HG03039 (cell line): ENCODE results near the gene HDAC3.

Source experiments
- ATAC-seq: cut with Tn5 transposase; IDR thresholded peaks from one replicate; pipeline ENCODE4 v1.9.1; 2021; ENCODE audit warnings: mild to moderate bottlenecking, moderate library complexity; ENCODE audit not compliant: unreplicated experiment

The HDAC3 gene

DNA sequence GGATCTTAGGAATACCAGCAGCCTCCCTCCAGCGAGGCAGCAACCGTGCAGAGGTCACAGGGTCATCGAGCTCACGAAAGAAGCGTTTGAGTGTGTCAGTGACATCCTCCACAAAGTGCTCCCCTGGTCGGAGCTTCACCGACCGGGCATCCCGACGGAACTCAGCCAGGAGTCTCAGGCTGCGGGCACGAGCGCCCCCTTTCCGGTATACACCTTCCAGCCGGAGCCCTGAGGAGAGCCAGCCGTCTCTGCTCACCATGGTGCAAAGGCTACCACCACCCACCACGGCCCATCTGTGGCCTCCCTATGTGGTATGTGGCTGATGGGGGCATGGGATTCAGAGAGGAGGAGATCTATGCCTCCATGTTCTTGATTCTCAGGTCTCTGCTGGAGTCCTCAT lies 25.4 kb upstream of the HDAC3 start:
- no peak for ATAC-seq

DNA sequence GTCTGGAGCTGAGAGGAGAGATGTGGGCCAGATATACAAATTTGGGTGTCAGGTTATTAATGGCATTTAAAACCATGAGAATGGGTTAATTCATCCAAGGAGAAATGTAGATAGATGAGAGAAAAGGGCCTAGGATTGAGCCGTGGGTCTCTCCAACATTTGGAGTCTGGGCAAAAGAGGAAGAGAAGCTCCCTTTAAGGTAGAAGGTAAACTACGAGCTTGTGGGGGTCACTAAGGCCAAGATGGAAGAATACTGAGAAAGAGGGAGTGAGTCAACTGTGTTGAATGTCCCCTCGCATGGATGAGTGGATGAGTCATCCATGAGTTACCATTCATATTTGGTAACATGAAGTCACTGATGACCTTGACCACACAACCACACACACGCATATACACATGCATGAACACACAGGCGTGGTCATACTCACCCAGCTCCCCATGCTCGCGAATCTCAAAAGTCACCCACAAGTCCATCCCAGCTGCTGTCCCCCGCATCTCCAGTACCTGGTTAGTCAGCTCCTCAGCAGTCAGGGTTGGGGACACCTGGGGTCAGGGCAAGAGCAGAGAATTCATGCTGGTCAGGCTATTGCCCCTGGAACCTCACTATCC lies 21.4 kb upstream of the HDAC3 start:
- ATAC-seq = peak; percentile 41

DNA sequence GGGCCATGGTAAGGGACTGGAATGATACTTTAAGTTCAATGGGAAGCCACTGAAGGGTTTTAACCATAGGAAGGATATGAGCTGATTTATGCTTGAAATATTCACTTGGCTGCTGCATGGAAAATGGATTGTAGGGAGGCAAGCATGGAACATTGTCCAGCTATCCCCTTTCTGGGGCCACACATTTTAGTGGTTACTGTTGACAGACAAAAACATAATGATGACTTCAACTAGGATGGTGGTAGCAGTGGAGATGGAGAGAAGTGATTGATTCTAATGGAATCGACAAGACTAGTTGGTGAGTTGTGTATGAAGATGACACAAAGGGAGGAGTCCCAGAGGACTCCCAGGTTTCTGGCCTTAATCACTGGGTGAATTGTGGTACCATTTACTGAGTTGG lies 20.8 kb upstream of the HDAC3 start:
- ATAC-seq = no peak

DNA sequence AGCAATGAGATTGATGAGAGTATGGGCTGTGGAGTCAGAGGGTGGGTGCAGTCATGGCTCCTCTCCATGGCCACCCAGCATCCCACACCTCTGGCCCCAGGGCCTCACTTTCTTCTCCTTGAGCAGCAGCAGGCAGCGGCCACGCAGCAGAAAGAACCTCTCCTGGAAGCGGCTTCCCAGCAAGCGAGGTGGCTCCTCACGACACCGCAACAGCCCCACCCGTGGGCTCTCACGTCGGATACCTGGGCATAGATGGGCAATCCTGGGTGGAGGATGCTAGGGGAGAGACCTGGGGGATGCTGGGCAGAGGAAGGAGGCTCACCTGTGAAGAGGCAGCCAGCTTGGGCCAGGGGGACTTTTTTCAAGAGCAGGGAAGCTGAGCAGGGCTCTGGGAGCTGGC lies 19.7 kb upstream of the HDAC3 start:
- ATAC-seq = no peak

DNA sequence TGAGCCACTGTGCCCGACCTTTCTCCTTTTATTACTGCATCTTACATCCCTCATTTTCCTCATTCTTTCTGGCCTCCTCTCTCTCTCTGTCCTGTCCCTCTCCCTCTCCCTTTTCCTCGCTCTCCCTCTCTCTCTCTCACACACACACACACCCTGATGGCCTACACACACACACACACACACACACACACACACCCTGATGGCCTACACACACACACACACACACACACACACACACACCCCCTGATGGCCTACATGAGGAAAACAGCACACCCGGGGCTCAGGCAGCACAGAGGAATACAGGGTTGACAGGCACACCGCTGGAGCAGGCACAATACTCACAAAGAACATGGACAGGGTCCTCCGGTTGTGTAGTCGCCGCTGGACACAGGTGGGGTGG lies 18.4 kb upstream of the HDAC3 start:
- no peak for ATAC-seq

DNA sequence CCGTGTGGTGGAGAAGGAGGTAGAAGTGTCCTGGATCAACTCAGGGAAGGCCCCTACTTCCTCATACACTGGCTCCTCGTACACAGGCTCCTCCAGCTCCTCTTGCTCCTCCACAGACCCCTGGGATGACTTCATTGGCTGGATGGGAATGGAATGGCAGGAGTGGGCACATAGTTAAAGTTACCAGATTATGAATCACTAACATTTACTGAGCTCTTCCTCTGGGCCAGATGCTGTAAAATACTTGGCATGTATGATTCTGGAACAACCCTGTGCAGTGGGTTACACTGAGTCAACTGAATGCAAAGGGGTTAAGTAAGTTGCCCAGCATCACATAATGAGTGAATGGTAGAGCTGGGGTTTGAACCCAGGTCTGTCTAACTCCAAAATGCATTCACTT lies 17.6 kb upstream of the HDAC3 start:
- ATAC-seq = no peak

DNA sequence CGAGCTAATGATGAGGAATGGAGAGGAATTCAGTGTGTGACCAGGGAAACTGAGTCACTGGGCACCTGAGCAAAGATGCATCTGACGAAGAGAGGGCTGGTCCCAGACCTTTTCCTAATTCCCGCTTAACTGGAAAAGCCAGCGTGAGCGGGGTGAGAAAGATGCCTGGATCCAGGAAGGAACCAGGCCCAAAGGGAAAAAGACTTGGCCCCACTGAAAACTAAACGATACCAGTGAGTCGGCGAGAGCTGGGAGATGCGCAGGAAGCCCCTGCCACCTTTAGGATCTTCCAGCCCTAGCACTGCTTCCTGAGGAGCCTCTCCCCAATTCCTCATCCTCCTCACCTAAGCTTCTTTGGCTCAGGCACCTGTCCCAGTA lies 15.1 kb upstream of the HDAC3 start:
- no peak for ATAC-seq

DNA sequence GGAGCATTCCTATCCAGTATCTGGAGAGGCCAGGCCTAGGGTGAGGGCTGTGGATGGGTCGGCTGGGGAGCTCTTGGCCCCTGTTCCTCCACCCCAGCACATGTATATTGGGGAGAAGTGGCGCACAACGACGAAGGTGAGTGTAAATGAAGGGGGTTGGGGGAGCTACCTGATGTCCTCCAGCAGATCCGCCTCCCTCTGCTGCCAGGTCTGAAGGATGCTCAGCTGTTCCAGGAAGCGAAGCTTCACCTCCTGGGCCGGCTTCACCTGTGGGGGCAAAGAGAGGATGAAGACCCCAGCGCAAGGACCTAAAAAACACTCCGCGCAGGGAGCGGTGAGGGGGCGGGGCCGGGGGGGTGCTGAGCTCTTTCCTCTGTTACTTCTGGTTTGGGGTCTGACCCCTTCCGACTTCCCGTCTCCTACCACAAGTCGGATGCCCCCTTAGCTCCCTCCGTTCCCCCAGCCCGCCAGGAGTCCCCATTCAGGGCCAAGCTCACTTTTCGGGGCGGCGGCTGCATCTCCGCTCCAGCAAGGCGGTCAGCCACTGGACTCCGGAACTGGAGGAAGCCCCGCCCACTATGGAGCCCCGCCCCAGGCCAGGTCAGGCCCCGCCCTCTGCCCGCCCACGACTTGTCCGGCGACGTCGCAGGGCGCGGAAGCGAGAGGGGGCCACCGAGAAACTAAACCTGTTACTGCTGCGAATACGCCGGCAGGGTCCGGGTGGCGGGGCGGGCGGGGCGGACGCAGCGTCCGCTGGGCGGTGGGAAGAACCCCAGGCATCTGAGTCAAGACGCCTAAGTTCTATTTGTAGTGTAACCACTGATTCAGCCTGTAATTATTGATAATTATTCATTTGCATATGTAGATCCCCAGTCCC lies 14.4 kb upstream of the HDAC3 start, which contains the start of gene FCHSD1:
FCHSD1 (minus strand) TSS at position 568 of the 877 bp plus-strand sequence; CDS start at position 518, 50 bp downstream.
- peak; percentile 88 for ATAC-seq

DNA sequence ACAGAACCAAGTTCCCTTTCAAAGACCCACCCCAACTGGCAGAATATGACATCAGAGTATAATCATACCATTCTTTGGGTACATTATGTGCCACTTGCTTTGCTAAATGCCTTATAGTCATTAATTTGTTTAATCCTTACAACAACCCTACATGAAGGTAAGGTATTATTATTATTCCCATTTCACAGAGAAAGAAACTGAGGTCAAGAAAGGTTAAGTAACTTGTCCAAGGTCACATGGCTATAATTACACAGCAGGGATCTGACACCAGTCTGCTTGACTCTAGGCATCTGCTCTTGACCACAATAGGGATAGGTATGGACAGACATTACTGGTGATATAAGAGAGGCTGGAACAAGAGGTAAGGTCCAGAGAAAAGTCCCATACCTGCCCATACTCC lies 13.3 kb upstream of the HDAC3 start:
- no peak for ATAC-seq

DNA sequence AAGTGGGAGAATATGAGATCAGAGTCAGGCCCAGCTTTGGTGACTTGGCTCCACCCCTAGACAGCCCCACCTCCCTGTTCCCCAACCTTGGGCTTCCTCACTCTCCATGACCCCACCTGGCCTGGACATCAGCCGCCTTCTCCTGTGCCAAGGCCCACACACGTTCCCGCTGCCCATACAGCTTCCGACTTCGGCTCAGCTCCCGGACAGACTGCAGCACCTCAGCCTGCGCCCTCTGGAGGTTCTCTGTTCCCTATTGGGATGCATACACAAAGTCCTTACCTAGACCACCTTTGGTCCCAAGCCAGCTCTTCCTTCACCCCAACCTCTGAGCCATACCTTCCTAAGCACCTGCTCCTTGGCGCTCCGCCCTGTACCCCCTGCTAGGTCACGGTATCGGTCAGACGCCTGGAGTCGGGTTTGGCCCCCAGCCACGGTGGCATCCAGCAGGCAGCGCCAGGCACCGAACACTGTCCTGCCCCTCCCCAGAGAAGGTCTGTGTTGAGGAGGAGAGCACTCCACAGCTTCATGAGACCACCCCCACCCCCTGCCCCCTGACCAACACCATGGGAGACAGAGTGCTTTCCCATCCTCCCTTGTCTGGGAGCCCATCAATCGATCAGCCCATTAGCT lies 12.5 kb upstream of the HDAC3 start:
- no peak for ATAC-seq

DNA sequence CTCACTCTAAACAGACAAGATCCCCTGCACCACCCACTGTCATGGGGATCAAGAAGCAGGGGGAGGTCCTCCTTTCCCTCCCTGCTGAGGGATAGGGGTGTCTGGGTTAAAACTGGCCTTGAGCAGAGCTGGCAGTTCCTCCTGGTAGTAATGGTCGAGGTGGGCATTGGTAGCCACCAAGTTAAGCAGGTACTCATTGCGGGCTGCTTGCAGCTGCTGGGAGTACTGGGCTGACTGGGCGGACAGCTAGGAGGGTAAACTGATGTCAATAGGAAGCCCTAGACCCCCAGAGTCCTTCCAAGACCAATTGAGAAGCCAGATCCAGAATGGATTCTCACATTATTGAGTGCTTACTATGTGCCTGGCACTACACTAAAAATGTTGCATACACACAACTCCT lies 11.2 kb upstream of the HDAC3 start:
- no peak for ATAC-seq

DNA sequence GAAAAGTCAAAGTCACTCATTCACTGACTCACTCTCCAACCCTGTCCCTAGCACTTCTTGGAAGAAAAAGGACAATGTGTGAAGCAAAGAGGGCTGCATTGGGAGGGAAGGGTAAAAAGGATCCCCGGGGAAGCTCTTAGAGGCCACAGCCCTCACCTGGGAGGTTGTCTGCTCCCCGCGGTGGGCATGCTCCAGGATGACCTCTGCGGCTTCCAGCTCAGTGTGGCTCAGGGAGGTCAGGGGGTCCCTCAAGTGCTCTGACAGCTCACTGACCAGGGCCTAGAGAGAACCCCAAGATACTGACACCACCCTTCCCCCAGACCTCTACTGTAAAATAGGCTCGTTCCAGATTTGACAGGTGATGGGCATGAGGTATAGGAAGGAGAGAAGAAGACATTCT lies 10.6 kb upstream of the HDAC3 start:
- ATAC-seq = no peak

DNA sequence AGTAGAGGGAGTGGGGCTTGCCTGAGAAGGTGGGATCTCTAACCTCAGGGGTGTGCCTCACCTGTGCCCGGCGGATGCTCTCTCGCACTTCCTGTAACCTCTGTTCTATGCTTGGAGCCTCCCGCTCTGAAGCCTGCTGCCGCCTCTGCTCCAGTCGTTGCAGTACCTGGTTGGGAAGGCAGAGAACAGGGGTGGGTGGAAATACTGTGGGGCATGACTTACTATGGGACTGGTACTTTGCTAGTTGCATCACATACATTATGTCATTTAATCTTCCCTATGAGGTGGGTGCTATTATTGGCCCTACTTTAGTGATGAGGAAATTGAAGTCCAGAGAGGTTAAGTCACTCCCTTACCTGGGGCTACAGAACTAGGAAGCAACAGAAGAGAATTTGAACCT lies 9.4 kb upstream of the HDAC3 start:
- no peak for ATAC-seq

DNA sequence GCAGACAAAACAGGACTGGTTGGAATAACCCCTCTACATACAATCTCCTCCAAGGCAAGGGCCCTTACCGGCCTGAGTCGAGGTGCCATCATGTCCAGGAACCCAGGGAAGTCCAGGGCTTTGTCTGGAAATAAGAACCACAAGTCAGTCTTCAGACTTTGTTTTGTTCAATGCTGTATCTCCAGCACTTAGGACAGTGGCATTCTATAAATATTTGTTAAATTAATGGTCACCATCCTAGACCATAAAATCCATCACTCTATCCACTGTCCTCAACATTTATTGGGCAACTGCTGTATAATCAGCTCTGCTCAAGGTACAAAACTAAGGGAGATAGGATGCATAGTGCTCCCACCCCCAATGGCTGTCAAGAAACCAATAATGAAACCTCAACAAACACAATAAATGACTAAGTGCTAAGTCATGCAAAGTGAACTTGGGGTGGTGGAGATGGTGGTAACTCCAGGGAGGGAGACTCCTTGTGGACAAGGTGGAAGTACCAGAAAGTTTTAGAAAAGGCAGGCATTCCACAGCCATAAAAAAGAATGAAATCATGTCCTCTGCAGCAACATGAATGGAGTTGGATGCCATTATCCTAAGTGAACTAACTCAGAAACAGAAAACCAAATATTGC lies 5.1 kb upstream of the HDAC3 start:
- peak; percentile 47 for ATAC-seq

DNA sequence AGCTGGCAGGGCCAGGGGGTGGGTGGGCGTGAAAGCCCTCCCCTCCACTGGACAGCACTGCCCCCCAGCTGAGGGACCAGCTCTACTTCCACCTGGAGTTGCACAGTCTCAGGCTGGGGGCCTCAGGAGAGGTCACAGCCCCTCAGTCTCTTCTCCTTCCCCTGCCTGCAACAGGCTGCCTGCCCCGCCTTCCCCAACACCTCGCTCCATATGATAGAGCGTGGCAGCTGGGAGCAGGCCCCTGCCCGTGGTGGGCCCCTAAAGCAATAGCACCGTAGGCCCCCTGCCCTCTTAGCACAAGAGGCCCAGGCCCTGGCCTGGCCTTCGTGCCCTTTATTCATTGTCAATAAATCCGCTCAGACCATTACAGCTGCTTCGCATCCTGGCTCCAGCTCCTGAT lies 4.0 kb upstream of the HDAC3 start:
- ATAC-seq = no peak

DNA sequence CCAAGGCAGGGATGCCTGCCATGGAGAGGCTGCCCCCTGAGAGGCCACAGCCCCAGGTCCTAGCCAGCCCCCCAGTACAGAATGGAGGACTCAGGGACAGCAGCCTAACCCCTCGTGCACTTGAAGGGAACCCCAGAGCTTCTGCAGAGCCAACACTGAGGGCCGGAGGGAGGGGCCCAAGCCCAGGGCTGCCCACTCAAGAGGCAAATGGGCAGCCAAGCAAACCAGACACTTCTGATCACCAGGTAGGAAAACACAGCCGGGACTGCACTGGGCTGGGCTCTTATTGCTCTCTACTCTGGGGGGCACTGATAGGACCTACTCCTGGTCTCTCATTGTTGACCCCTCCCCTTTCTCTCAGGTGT lies 3.4 kb upstream of the HDAC3 start:
- no peak for ATAC-seq

DNA sequence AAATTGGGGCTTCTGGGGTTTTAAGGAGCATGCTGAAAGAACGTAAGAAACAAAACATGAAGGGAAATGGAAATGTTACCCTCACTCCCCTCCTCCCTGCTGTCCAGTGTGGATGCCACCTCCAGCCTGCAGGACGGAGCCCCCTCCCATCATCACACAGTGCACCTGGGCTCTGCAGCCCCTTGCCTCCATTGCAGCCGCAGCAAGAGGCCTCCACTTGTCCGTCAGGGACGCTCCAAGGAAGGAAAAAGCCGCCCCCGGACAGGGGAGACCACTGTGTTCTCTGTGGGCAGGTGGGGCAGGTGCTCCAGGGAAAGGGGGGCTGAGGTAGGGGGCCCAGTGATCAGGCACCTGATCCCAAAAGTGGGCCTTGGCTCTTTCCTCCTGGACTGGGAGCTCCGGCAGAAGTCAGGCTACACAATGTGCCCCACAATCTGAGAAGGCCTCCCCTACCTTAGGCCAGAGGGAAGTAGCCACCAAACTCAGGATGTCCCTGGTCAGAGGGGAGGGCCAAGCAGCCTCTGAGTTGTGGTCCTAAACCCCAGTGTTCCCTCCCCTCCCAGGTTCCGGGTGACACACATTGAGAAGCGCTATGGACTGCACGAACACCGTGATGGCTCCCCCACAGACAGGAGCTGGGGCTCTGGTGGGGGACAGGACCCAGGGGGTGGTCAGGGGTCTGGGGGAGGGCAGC lies 2.9 kb upstream of the HDAC3 start:
- no peak for ATAC-seq

DNA sequence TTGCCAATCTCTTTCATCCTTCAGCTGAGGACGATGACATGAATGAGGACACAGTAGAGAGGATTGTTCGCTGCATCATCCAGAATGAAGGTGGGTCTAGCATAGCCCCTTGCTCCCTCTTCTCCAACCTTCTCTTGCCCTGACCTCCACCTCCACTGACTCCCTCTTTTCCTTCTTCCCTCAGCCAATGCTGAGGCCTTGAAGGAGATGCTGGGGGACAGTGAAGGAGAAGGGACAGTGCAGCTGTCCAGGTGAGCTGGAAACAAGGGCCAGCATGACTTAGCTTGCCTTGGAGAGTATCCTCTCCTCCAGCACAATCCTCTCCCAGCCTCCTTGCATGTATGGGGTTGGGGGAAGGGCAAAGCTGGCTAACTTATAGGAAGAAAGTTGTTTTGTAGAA lies 2.1 kb upstream of the HDAC3 start:
- no peak for ATAC-seq

DNA sequence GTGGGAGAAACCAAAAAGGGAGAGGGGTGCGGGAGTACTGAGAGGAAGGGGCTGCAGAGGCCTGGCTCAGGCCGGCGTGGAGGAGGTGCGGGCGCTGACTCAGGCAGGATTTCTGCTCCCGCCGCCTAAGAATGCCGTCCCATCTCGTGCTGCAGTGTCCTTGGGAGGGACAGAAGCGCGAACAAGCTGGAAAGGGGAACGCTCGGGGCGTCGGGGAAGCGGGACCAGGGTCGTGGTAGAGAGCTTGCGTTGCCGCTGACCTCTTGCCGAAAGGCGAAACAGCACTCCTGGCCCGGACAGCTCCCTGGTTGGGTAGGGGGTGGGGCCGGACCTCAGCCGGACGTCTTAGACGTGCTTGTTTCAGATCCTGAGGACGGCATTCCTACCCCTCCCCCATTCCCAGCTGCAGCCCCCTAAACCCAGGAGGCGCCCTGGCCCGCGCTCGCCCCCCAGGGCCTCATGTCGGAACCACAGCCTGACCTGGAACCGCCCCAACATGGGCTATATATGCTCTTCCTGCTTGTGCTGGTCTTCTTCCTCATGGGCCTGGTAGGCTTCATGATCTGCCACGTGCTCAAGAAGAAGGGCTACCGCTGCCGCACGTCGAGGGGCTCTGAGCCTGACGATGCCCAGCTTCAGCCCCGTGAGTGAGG lies 1.2 kb upstream of the HDAC3 start:
- ATAC-seq = no peak

DNA sequence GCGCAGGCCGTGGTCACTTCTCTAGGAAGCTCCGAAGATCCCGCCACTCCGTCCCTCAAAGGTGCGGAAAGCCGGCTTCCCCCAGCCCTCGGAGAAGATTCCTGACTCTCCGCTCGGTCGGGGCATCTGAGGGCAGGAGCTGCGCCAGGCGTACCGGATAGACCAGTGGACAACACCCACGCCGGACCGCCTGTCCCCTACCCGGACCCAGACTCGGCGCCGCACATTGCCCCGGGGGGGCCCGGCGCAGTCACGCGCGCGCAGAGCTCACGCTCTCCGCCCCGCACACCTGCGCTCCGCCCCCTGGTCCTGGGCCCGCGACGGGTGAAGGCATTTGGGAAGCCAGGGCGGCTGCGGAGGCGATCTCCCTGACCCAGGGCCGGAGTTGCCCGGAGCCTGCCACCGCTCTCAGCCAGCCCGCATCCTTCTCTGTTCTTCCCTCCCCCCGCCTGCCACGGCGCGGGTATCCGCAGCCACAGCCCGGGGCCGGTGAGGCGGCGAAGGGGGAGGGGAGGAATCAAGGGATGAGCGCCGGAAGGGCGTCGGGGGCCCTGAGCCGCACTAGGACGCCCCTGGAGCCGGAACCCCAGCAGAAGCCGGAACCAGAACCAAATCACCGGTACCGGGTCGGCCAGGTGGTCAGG lies 596 bp upstream of the HDAC3 start:
- peak; percentile 19 for ATAC-seq
